Stimulated activated CD8-positive, alpha-beta memory T cell treated with anti-CD3 and anti-CD28 coated beads, Interleukin-4, amount 100 ng/mL, for 24 hours (primary cell): ENCODE results near the gene TPX2.

Source experiments
- DNase-seq: peaks from one replicate; pipeline ENCODE4 v3.0.0-alpha.2; 2020; ENCODE audit warnings: low read depth

TPX2 gene

DNA sequence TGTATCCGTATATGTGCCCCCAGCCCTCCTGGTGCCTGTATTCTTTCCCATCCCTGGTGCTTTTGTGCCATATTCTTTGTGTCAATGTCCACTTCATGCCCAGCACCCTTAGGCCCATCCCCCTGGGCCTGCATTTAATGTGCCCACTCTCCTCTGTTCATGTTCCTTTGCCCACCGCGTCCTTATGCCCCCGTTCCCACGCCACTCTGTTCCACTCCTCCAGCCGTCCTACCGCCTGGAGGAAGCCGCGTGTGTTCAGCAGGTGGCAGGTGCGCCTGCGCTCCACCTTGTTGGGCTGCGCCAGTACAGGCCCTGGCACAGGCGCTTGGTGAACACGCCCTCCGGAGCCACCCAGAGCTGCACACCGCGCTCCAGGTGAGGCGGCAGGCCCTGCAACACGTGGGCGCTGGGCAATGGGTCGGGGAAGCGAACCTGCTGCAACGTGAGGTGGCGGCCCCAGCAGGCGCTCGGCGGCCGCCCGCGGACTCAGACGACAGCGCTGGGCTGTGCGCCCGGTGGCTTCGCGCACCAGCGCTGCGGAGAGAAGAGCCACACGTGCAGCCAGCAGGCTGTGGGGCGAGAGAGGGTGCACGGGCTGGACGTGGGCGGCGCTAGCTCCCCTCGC is 110.3 kb downstream of the TPX2 start:
- DNase-seq, result no peak
